Right lobe of liver (tissue), 4 donors: ENCODE data around the gene CIDEA.

Experiments used
- CTCF ChIP-seq, 4 donors: fragments of 200-600 bp in 3 of 4; fragments of 450-650 bp in 1 of 4; IDR thresholded peaks; one replicate each; pipeline versions ENCODE4 v1.5.1 to v1.8.0; 2016 to 2022; ENCODE audit warnings: antibody characterized with exemption in 4 of 4, mild to moderate bottlenecking in 2 of 4
- POLR2A ChIP-seq: fragments of 450-650 bp; IDR thresholded peaks from one replicate; pipeline ENCODE4 v1.6.1; 2017; ENCODE audit warnings: antibody characterized with exemption, mild to moderate bottlenecking
- donor health status: DM: no; HTN: no; CAD: no.
- donor health status: DM: no; HTN: no; CAD: no.
- donor health status: DM: no; HTN: yes; CAD: no.

DNA sequence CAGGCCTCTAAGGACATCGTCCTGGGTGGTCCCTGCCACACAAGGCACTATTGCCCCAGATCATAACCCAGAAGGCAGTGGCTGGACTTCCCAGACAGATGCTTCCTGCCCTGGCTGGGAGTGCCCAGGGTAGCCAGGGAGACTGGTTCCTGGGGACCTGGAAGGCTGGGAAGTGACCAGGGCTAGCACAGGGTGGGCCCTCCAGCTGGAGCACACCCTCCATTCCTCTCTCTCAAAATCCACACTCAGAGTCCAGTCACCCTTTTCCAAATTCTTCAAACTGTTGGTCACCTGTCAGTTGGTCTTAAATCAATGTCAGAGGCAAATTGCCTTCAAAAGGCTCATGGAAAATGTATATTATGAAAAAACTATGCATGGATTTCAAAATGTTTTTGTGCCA is 42.3 kb downstream of the CIDEA start:
- TF ChIP-seq CTCF (IDR thresholded peaks at IDR 0.05): no peak
- no peak for TF ChIP-seq POLR2A
